Gastrocnemius medialis (tissue), 4 donors: ENCODE data around the gene RGS14. TPM values are rescaled to one million over a fixed set of nuclear protein-coding genes. Genes with fewer than 3 reads are reported as not detected.
A peak's percentile ranks its signal among the peaks of the same experiment; 100 is the strongest.

Experiments
- ATAC-seq, 2 donors: fragments of 150-250 bp; one replicate each; pipeline ENCODE4 v1.9.1; 2016
- DNase-seq, 2 donors: peaks; one replicate each; pipeline ENCODE4 v3.0.0-alpha.2; 2019
- H3K27ac ChIP-seq, 4 donors: fragments of 200-600 bp; sonication (generic); 1 replicate in 1 of 4; 2 replicates in 3 of 4; pipeline ENCODE4 v1.5.1; 2016 to 2018; ENCODE audit warnings: mild to moderate bottlenecking in 2 of 4, moderate library complexity in 1 of 4
- H3K27me3 ChIP-seq, 3 donors: fragments of 200-600 bp; sonication (generic) in 2 of 3; 1 replicate in 1 of 3; 2 replicates in 2 of 3; pipeline versions ENCODE4 v1.5.1 to v1.6.0; 2016 to 2019; ENCODE audit warnings: mild to moderate bottlenecking in 1 of 3, moderate library complexity in 1 of 3
- H3K36me3 ChIP-seq, 2 donors: fragments of 200-600 bp; sonication (generic) in 1 of 2; one replicate each; pipeline ENCODE4 v1.5.1; 2017 to 2018
- H3K4me1 ChIP-seq, 2 donors: fragments of 200-600 bp; sonication (generic) in 1 of 2; one replicate each; pipeline ENCODE4 v1.5.1; 2016 to 2017; ENCODE audit warnings: mild to moderate bottlenecking in 2 of 2
- H3K4me3 ChIP-seq, 4 donors: fragments of 200-600 bp; sonication (generic) in 3 of 4; 1 replicate in 1 of 4; 2 replicates in 3 of 4; pipeline ENCODE4 v1.5.1; 2016 to 2019; ENCODE audit warnings: mild to moderate bottlenecking in 2 of 4
- H3K9me3 ChIP-seq, 3 donors: fragments of 200-600 bp; sonication (generic) in 2 of 3; 1 replicate in 1 of 3; 2 replicates in 2 of 3; pipeline ENCODE4 v1.5.1; 2016 to 2019
- POLR2A ChIP-seq, 2 donors: fragments of 450-650 bp; IDR thresholded peaks; one replicate each; pipeline ENCODE4 v1.6.1; 2017; ENCODE audit warnings: antibody characterized with exemption in 2 of 2, mild to moderate bottlenecking in 2 of 2, moderate library complexity in 2 of 2
- in situ Hi-C, 4 donors: fragments of 200-750 bp; cut with MboI; loops; one replicate each; pipeline versions ENCODE4 v1.15.0 to v1.8.0; 2017; ENCODE audit warnings: low sequenced_read_pairs in 4 of 4
- intact Hi-C: fragments of 100-400 bp; cut with DNase I; formaldehyde crosslinking; loops from one replicate; pipeline ENCODE4 v1.15.1; 2023; ENCODE audit warnings: low total_unique reads
- total RNA-seq, 4 donors: library from RNA; depleted of rRNA; stranded (reverse); fragments of >200 nt; gene quantifications; one replicate each; pipeline versions ENCODE4 v1.1.0 to v1.2.3, GENCODE V29; 2016
- TF ChIP-seq, protein P1 (sequence below), 5 experiments: fragments of 450-650 bp in 3 of 5; fragments of 200-600 bp in 2 of 5; sonication (generic) in 2 of 5; IDR thresholded peaks in 4 of 5; conservative IDR thresholded peaks in 1 of 5; 1 replicate in 4 of 5; 2 replicates in 1 of 5; pipeline ENCODE4 v1.5.1; 2016 to 2019; ENCODE audit warnings: antibody characterized with exemption in 5 of 5, mild to moderate bottlenecking in 3 of 5, moderate library complexity in 3 of 5

Gene RGS14
- total RNA-seq, 4 donors from 2014 or later, result 1.6 to 25.9 (median 5.0) TPM

DNA sequence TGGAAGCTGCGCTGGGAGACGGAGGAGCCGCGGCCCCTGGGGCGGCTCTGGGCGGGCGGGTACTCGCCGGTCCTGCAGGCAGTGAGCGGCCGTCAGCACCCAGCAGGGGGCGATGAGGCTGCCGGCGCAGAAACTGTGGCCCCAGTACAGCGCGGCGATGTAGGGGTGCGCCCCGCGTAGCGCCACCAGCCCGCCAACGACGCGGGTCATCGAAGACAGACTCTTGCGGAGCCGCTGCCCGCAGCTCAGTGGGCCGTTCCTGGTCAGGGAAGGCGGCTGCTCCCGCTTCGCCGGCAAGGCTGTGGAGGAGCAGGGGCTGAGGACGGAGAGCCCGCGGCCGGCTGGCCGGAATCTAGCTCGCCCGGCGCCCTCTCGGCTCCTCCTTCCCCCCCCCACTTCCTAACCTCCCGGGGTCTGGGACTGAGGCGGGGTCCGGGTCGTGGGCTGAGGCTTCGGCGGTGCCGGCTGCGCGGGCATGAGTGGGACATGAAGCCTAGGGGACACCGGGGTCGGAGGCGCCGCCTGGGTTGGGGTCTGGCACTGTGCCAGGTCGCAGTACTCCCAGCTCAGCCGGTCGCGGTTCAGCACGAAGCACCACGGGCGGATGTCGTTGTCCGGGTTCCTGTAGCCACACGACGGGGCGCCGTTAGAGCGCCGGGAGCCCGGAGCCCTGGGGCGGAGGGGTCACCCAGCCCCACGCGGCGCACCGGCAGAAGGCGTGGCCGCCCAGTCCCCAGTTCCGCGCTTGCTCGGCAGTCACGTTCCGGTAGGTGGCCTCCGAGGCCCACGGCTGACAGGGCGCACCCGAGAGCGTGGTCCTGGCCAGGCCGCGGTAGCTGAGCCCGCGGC, 46.3 kb downstream of the RGS14 start:
- Histone ChIP-seq H3K27me3 (peaks cover 49 to 57% (median 55%) of the 10 kb centered on the region in 3 donors), H3K4me3 (peak overlapping the region; percentile 53 to 69 (median 64)), H3K27ac (no peak overlapping the region), H3K36me3 (no peaks in the 10 kb centered on the region), H3K9me3 (no peaks in the 10 kb centered on the region), H3K4me1 (peaks cover 27 to 28% of the 10 kb centered on the region in 2 donors)
- in situ Hi-C loops (loop anchor here in 2 of 4 donors (10.0 kb wide), 2 partner anchors 51 to 101 kb away; partner anchors contain the start of gene DOK3 (in 1 of the 2)), intact Hi-C loops (loop anchor here (1.0 kb wide), 2 partner anchors 50 to 97 kb away; no protein-coding TSS in a partner anchor)
- no peak for TF ChIP-seq POLR2A (IDR thresholded peaks at IDR 0.05)
- TF ChIP-seq, protein P1, sequence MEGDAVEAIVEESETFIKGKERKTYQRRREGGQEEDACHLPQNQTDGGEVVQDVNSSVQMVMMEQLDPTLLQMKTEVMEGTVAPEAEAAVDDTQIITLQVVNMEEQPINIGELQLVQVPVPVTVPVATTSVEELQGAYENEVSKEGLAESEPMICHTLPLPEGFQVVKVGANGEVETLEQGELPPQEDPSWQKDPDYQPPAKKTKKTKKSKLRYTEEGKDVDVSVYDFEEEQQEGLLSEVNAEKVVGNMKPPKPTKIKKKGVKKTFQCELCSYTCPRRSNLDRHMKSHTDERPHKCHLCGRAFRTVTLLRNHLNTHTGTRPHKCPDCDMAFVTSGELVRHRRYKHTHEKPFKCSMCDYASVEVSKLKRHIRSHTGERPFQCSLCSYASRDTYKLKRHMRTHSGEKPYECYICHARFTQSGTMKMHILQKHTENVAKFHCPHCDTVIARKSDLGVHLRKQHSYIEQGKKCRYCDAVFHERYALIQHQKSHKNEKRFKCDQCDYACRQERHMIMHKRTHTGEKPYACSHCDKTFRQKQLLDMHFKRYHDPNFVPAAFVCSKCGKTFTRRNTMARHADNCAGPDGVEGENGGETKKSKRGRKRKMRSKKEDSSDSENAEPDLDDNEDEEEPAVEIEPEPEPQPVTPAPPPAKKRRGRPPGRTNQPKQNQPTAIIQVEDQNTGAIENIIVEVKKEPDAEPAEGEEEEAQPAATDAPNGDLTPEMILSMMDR (IDR thresholded peaks at IDR 0.05 in 4 of 5, conservative IDR thresholded peaks at IDR 0.05 in 1 of 5), result peak; percentile 56 to 85 (median 78)
- ATAC-seq, result peak; percentile 89 to 91
- DNase-seq, result peak; percentile 77 to 79

DNA sequence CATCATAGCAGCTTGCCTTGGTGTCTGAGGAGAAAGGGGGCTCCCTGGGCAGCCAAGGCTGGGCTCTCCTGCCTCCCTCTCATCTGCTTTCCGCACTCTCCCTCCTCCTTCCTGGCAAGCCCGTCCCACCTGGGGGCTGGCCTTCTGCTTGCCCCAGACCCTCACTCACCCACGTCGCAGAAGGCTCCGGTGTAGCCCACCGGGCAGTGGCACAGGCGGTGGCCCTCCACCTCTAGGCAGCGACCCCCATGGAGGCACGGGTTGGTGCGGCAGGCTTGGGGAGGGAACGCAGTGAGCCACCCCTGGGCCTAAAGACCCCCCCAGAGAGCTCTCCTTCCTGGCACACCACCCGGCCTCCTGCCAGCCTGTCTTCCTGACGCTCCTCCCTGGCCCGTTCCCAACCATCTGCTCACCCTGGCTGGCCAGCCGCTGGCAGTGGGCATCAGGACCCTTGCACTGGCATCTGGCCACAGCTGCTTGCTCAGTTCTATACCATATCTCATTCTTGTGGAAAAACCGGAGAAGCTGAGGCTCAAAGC, 47.0 kb downstream of the RGS14 start:
- no peak overlapping the region for H3K27ac ChIP-seq
- no peaks in the 10 kb centered on the region for H3K36me3 ChIP-seq
- no peak for TF ChIP-seq POLR2A (IDR thresholded peaks at IDR 0.05)
- TF ChIP-seq, protein P1 (IDR thresholded peaks at IDR 0.05 in 4 of 5, conservative IDR thresholded peaks at IDR 0.05 in 1 of 5), result no peak
- in situ Hi-C loops, result loop anchor here in 2 of 4 donors (10.0 kb wide), 2 partner anchors 50 to 100 kb away; partner anchors contain the start of gene DOK3 (in 1 of the 2)
- ATAC-seq, result no peak
- no peaks in the 10 kb centered on the region for H3K9me3 ChIP-seq
- no peak for DNase-seq
- peaks cover 44 to 50% (median 48%) of the 10 kb centered on the region in 3 donors for H3K27me3 ChIP-seq
- intact Hi-C loops, result loop anchor here (1.0 kb wide), 2 partner anchors 50 to 97 kb away; no protein-coding TSS in a partner anchor
- H3K4me1 ChIP-seq, result peaks cover 27% of the 10 kb centered on the region in 2 donors
- H3K4me3 ChIP-seq, result peak overlapping the region; percentile 53 to 69 (median 64)

DNA sequence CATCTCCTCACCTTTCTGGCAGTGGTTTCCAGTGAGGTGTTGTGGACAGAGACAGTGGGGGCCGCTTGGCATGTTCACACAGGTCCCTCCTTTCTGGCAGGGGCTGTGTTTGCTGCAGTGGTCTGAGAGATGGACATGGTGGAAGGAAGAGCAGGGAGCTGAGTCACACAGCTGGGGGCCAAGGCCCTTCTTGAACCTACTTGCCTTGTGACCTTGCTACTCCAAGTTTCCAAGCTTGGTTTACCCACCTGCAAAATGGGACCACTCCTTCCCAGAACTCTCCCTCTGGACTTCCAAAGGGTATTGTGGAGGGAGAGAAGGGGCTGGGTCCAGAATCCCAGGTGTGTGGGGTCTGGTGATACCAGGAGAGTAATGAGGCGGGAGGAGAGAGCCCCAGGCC, 47.6 kb downstream of the RGS14 start:
- DNase-seq, result no peak
- intact Hi-C loops, result no loop called here
- no peak overlapping the region for H3K27ac ChIP-seq
- no peak for ATAC-seq
- no peaks in the 10 kb centered on the region for H3K36me3 ChIP-seq
- H3K27me3 ChIP-seq, result peaks cover 38 to 44% (median 42%) of the 10 kb centered on the region in 3 donors
- peaks cover 22 to 25% of the 10 kb centered on the region in 2 donors for H3K4me1 ChIP-seq
- no peaks in the 10 kb centered on the region for H3K9me3 ChIP-seq
- TF ChIP-seq, protein P1 (IDR thresholded peaks at IDR 0.05 in 4 of 5, conservative IDR thresholded peaks at IDR 0.05 in 1 of 5), result no peak
- in situ Hi-C loops, result loop anchor here in 2 of 4 donors (10.0 kb wide), 2 partner anchors 49 to 99 kb away; partner anchors contain the start of gene DOK3 (in 1 of the 2)
- no peak overlapping the region for H3K4me3 ChIP-seq

DNA sequence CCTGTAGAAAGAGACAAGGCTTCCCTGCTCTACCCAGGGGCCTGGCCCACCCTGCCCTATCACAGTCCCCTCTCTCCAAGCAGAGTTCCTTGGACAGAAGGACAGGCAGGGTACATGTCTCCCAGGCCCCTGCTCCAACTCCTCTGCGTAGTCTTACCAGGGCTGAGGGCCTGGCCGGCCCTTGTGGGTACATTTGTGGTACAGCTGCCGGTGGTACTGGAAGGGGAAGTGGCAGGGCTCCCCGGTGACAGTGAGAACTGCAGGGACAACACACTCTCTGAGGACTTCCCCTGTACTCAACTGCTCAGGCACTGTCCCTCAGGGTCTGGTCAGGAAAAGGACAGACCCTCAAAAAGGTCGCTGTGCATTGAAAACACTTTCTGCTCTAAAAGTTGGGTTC, 48.1 kb downstream of the RGS14 start:
- Histone ChIP-seq H3K27me3 (peaks cover 33 to 39% (median 37%) of the 10 kb centered on the region in 3 donors), H3K36me3 (no peaks in the 10 kb centered on the region), H3K4me1 (peaks cover 19 to 25% of the 10 kb centered on the region in 2 donors), H3K4me3 (no peak overlapping the region), H3K9me3 (no peaks in the 10 kb centered on the region), H3K27ac (no peak overlapping the region)
- in situ Hi-C loops (loop anchor here in 2 of 4 donors (10.0 kb wide), 2 partner anchors 49 to 99 kb away; partner anchors contain the start of gene DOK3 (in 1 of the 2)), intact Hi-C loops (no loop called here)
- no peak for ATAC-seq
- DNase-seq, result no peak
- TF ChIP-seq POLR2A (IDR thresholded peaks at IDR 0.05), result no peak
- TF ChIP-seq, protein P1 (IDR thresholded peaks at IDR 0.05 in 4 of 5, conservative IDR thresholded peaks at IDR 0.05 in 1 of 5), result no peak
